Keratinocyte (primary cell): Measurements from ENCODE around the gene TMIGD2. TPM values are rescaled to one million over a fixed set of nuclear protein-coding genes. Genes with fewer than 3 reads are reported as not detected.

Source experiments
- DNase-seq: peaks from one replicate; pipeline ENCODE4 v3.0.0-alpha.2; 2011; ENCODE audit warnings: low read depth, missing footprints, low spot score
- FAIRE-seq: peaks from 2 replicates; lab custom pipeline; 2011; peaks lifted over from hg19 to GRCh38; lab: Jason Lieb, UNC
- H2AFZ ChIP-seq: 2 replicates; pipeline ENCODE4 v1.6.0; 2012; ENCODE audit warnings: low read length, control low read depth, inconsistent platforms; ENCODE audit not compliant: control insufficient read depth
- H3K27ac ChIP-seq: 2 replicates; pipeline ENCODE4 v1.5.1; 2011; ENCODE audit warnings: low read length; ENCODE audit not compliant: control insufficient read depth, insufficient read depth
- H3K27me3 ChIP-seq: 3 replicates; pipeline ENCODE4 v1.6.0; 2011; ENCODE audit warnings: low read length; ENCODE audit not compliant: control insufficient read depth, insufficient read depth; ENCODE audit errors: extremely low read depth
- H3K36me3 ChIP-seq, 2 experiments: 2 replicates in 1 of 2; 3 replicates in 1 of 2; pipeline ENCODE4 v1.5.1; 2011; ENCODE audit warnings: low read length in 2 of 2, mild to moderate bottlenecking in 1 of 2; ENCODE audit not compliant: control insufficient read depth in 2 of 2, insufficient read depth in 2 of 2; ENCODE audit errors: extremely low read depth in 1 of 2
- H3K4me1 ChIP-seq: 3 replicates; pipeline ENCODE4 v1.5.1; 2011; ENCODE audit warnings: low read length; ENCODE audit not compliant: control insufficient read depth, insufficient read depth; ENCODE audit errors: extremely low read depth
- H3K4me2 ChIP-seq: 3 replicates; pipeline ENCODE4 v1.6.0; 2011; ENCODE audit warnings: low read depth, low read length; ENCODE audit not compliant: control insufficient read depth, insufficient read depth; ENCODE audit errors: extremely low read depth
- H3K4me3 ChIP-seq, 3 experiments: fragments of 200-600 bp in 1 of 3; sonication (generic) in 1 of 3; 2 replicates in 2 of 3; 3 replicates in 1 of 3; pipeline ENCODE4 v1.5.1; 2011 to 2016; ENCODE audit warnings: low read length in 3 of 3, mild to moderate bottlenecking in 3 of 3, control low read depth in 2 of 3, inconsistent platforms in 1 of 3, low read depth in 1 of 3, mixed read lengths in 1 of 3, mixed run types in 1 of 3, moderate library complexity in 1 of 3; ENCODE audit not compliant: control insufficient read depth in 2 of 3, insufficient read depth in 2 of 3; ENCODE audit errors: extremely low read depth in 1 of 3
- H3K79me2 ChIP-seq: 2 replicates; pipeline ENCODE4 v1.6.0; 2012; ENCODE audit warnings: low read length; ENCODE audit not compliant: control insufficient read depth, insufficient read depth
- H3K9ac ChIP-seq: 3 replicates; pipeline ENCODE4 v1.6.0; 2011; ENCODE audit warnings: low read length; ENCODE audit not compliant: control insufficient read depth, insufficient read depth; ENCODE audit errors: extremely low read depth
- H3K9me1 ChIP-seq: 3 replicates; pipeline ENCODE4 v1.6.0; 2011; ENCODE audit warnings: low read length; ENCODE audit not compliant: control insufficient read depth, insufficient read depth; ENCODE audit errors: extremely low read depth
- H3K9me3 ChIP-seq: 2 replicates; pipeline ENCODE4 v1.5.1; 2012; ENCODE audit warnings: low read depth, low read length; ENCODE audit not compliant: control insufficient read depth
- H4K20me1 ChIP-seq: 3 replicates; pipeline ENCODE4 v1.6.0; 2011; ENCODE audit warnings: low read length; ENCODE audit not compliant: control insufficient read depth, insufficient read depth; ENCODE audit errors: extremely low read depth
- CTCF ChIP-seq, 3 experiments: IDR thresholded peaks in 1 of 3; conservative IDR thresholded peaks in 1 of 3; optimal IDR thresholded peaks in 1 of 3; 2 replicates in 2 of 3; 3 replicates in 1 of 3; pipeline versions ENCODE3 to v1.5.1; 2011; ENCODE audit warnings: low read length in 3 of 3, mild to moderate bottlenecking in 3 of 3, moderate library complexity in 2 of 3, control low read depth in 1 of 3, inconsistent platforms in 1 of 3; ENCODE audit not compliant: insufficient read depth in 2 of 3; ENCODE audit errors: extremely low read depth in 1 of 3
- EZH2 ChIP-seq: IDR thresholded peaks from one replicate; pipeline ENCODE4 v1.6.1; 2012; ENCODE audit warnings: inconsistent platforms, mild to moderate bottlenecking, low read length, moderate library complexity
- dilution Hi-C: fragments of 300-500 bp; cut with MboI; formaldehyde crosslinking; loops from one replicate; pipeline ENCODE4 v1.7.0; 2020; ENCODE audit warnings: low sequenced_read_pairs; ENCODE audit not compliant: extremely low pct_ligation_motif_present
- polyA plus RNA-seq, 5 experiments: library from polyadenylated mRNA; depleted of rRNA in 3 of 5; stranded (reverse) in 3 of 5; stranded (forward) in 1 of 5; unstranded in 1 of 5; fragments of >200 nt; gene quantifications; 1 replicate in 1 of 5; 2 replicates in 3 of 5; 3 replicates in 1 of 5; pipeline versions ENCODE4 v1.2.1 to v1.2.3, GENCODE V29; 2011 to 2012; ENCODE audit warnings: missing spikeins in 2 of 5, low read depth in 1 of 5, low replicate concordance in 1 of 5

The TMIGD2 gene
- polyA plus RNA-seq, 1 donor (not counting 4 experiments of a cell fraction or from before 2014, with no cell fraction given): not detected

- Histone ChIP-seq H2AFZ (no peak overlapping the region), H3K9me3 (no peaks in the 10 kb centered on the region), H3K4me1 (no peaks in the 10 kb centered on the region), H4K20me1 (no peaks in the 10 kb centered on the region), H3K79me2 (no peaks in the 10 kb centered on the region), H3K9ac (no peak overlapping the region), H3K27me3 (no peaks in the 10 kb centered on the region), H3K27ac (no peak overlapping the region), H3K4me3 (no peak overlapping the region), H3K36me3 (peaks cover 0 to 4% of the 10 kb centered on the region in 2 experiments), H3K4me2 (no peak overlapping the region), H3K9me1 (no peaks in the 10 kb centered on the region)
- no peak for TF ChIP-seq EZH2
- FAIRE-seq: no peak
- DNase-seq: no peak
- dilution Hi-C loops: no loop called here
These were observed 21.5 kb upstream of the TMIGD2 start for GRCh38 chr19:4323692-4324091.

- H3K4me1 ChIP-seq: no peaks in the 10 kb centered on the region
- no peak overlapping the region for H2AFZ ChIP-seq
- dilution Hi-C loops: no loop called here
These were observed 20.9 kb upstream of the TMIGD2 start for GRCh38 chr19:4322942-4323665.

More at GRCh38 chr19:4322942-4323665, 20.9 kb upstream of the TMIGD2 start:
- Histone ChIP-seq H3K9me1 (no peaks in the 10 kb centered on the region), H3K9ac (no peak overlapping the region), H3K36me3 (peaks cover 0 to 4% of the 10 kb centered on the region in 2 experiments), H3K4me2 (no peak overlapping the region), H3K9me3 (no peaks in the 10 kb centered on the region), H3K4me3 (no peak overlapping the region), H3K79me2 (no peaks in the 10 kb centered on the region), H3K27ac (no peak overlapping the region), H4K20me1 (no peaks in the 10 kb centered on the region), H3K27me3 (no peaks in the 10 kb centered on the region)
- no peak for TF ChIP-seq CTCF (optimal IDR thresholded peaks at IDR 0.05 in 1 of 3, IDR thresholded peaks at IDR 0.05 in 1 of 3, conservative IDR thresholded peaks at IDR 0.05 in 1 of 3; ENCODE audit: extremely low read depth in 1 of 3, insufficient read depth in 2 of 3, low read length in 3 of 3)
- TF ChIP-seq EZH2: no peak
- FAIRE-seq: no peak
- no peak for DNase-seq
